H1 (cell line): ENCODE data around the gene PLCB4. TPM values are rescaled to one million over a fixed set of nuclear protein-coding genes. Genes with fewer than 3 reads are reported as not detected.

Source experiments
- CTCF ChIA-PET: fragments of 300-600 bp; sonication (Branson Sonifier 250); formaldehyde crosslinking; loops from one replicate; lab custom pipeline; 2021; ENCODE audit not compliant: partially characterized antibody; lab: Charles Lee
- POLR2A ChIA-PET: fragments of 300-600 bp; sonication (Branson Sonifier 250); formaldehyde crosslinking; loops from one replicate; lab custom pipeline; 2021; ENCODE audit warnings: inconsistent platforms; ENCODE audit not compliant: partially characterized antibody; lab: Charles Lee
- DNase-seq, 2 experiments: peaks; one replicate each; pipeline versions ENCODE4 v3.0.0 to v3.0.0-alpha.2; 2010 to 2022; ENCODE audit warnings: low spot score in 2 of 2, low read depth in 1 of 2, mixed read lengths in 1 of 2
- FAIRE-seq: peaks from 2 replicates; lab custom pipeline; 2011; peaks lifted over from hg19 to GRCh38; lab: Jason Lieb, UNC
- H2AFZ ChIP-seq: 2 replicates; pipeline ENCODE4 v1.8.1; 2012; ENCODE audit warnings: low read length, inconsistent platforms
- H2AK5ac ChIP-seq: 2 replicates; pipeline ENCODE4 v1.6.1; 2013; ENCODE audit warnings: low read depth, low read length
- H2BK120ac ChIP-seq: replicated peaks from 2 replicates; pipeline ENCODE3; 2013; ENCODE audit warnings: low read depth, low read length, inconsistent platforms
- H2BK12ac ChIP-seq: 2 replicates; pipeline ENCODE4 v1.6.1; 2013; ENCODE audit warnings: low read depth, low read length
- H2BK15ac ChIP-seq: 2 replicates; pipeline ENCODE4 v1.6.1; 2013; ENCODE audit warnings: low read length
- H2BK20ac ChIP-seq: 2 replicates; pipeline ENCODE4 v1.6.1; 2013; ENCODE audit warnings: low read length
- H2BK5ac ChIP-seq: 2 replicates; pipeline ENCODE4 v1.6.1; 2013; ENCODE audit warnings: low read depth, low read length
- H3K14ac ChIP-seq: 2 replicates; pipeline ENCODE4 v1.6.1; 2013; ENCODE audit warnings: inconsistent platforms; ENCODE audit not compliant: insufficient read length
- H3K18ac ChIP-seq: 2 replicates; pipeline ENCODE4 v1.6.1; 2013; ENCODE audit warnings: low read length; ENCODE audit errors: extremely low read depth
- H3K23ac ChIP-seq: 2 replicates; pipeline ENCODE4 v1.6.1; 2013; ENCODE audit warnings: inconsistent platforms; ENCODE audit not compliant: insufficient read length
- H3K23me2 ChIP-seq: 2 replicates; pipeline ENCODE4 v1.6.1; 2013; ENCODE audit warnings: low read depth, low read length
- H3K27ac ChIP-seq: 2 replicates; pipeline ENCODE4 v1.6.1; 2011; ENCODE audit warnings: low read depth, low read length, inconsistent platforms
- H3K27me3 ChIP-seq, 4 experiments: replicated peaks in 1 of 4; 1 replicate in 1 of 4; 2 replicates in 3 of 4; pipeline versions ENCODE4 v1.6.1 to v1.8.1; 2011 to 2013; ENCODE audit warnings: low read length in 3 of 4, mild to moderate bottlenecking in 3 of 4, inconsistent platforms in 2 of 4, mixed read lengths in 2 of 4, moderate library complexity in 1 of 4; ENCODE audit not compliant: control insufficient read depth in 3 of 4, insufficient read depth in 3 of 4; ENCODE audit errors: extremely low read depth in 1 of 4
- H3K36me3 ChIP-seq, 4 experiments: 2 replicates each; pipeline versions ENCODE4 v1.6.1 to v1.8.1; 2011 to 2013; ENCODE audit warnings: mild to moderate bottlenecking in 4 of 4, low read length in 3 of 4, moderate library complexity in 2 of 4, control low read depth in 1 of 4, inconsistent platforms in 1 of 4; ENCODE audit not compliant: insufficient read depth in 4 of 4, control insufficient read depth in 2 of 4
- H3K4ac ChIP-seq: replicated peaks from 2 replicates; pipeline ENCODE3; 2013; ENCODE audit warnings: low read length, low read depth, mixed read lengths, inconsistent platforms; ENCODE audit not compliant: insufficient read length
- H3K4me1 ChIP-seq, 4 experiments: replicated peaks in 1 of 4; 1 replicate in 1 of 4; 2 replicates in 3 of 4; pipeline versions ENCODE4 v1.6.1 to v1.8.1; 2011 to 2013; ENCODE audit warnings: low read length in 3 of 4, inconsistent platforms in 2 of 4, mixed read lengths in 1 of 4; ENCODE audit not compliant: insufficient read depth in 4 of 4, control insufficient read depth in 3 of 4
- H3K4me2 ChIP-seq, 2 experiments: 2 replicates each; pipeline versions ENCODE4 v1.6.1 to v1.8.1; 2011 to 2013; ENCODE audit warnings: low read depth in 2 of 2, low read length in 2 of 2, control low read depth in 1 of 2, inconsistent platforms in 1 of 2, mild to moderate bottlenecking in 1 of 2; ENCODE audit not compliant: insufficient read depth in 1 of 2
- H3K4me3 ChIP-seq, 4 experiments: fragments of 200-600, 300-600 bp in 1 of 4; sonication (generic), shearing (Covaris generic), sonication (Bioruptor Twin) in 1 of 4; 2 replicates each; pipeline versions ENCODE4 v1.5.1 to v1.8.1; 2011 to 2016; ENCODE audit warnings: low read length in 4 of 4, low read depth in 3 of 4, control low read depth in 2 of 4, inconsistent platforms in 2 of 4, mild to moderate bottlenecking in 2 of 4, mixed read lengths in 1 of 4, moderate library complexity in 1 of 4; ENCODE audit not compliant: insufficient read depth in 2 of 4; ENCODE audit errors: extremely low read depth in 1 of 4
- H3K56ac ChIP-seq: replicated peaks from 2 replicates; pipeline ENCODE3; 2013; ENCODE audit warnings: low read depth, mild to moderate bottlenecking, mixed read lengths, low read length, inconsistent platforms; ENCODE audit not compliant: insufficient read length
- H3K79me1 ChIP-seq: 2 replicates; pipeline ENCODE4 v1.6.1; 2013; ENCODE audit warnings: low read depth, low read length, control low read depth
- H3K79me2 ChIP-seq, 2 experiments: 2 replicates each; pipeline versions ENCODE4 v1.6.1 to v1.8.1; 2012 to 2013; ENCODE audit warnings: low read length in 2 of 2, mild to moderate bottlenecking in 2 of 2, inconsistent platforms in 1 of 2; ENCODE audit not compliant: insufficient read depth in 2 of 2, control insufficient read depth in 1 of 2
- H3K9ac ChIP-seq, 4 experiments: replicated peaks in 1 of 4; 1 replicate in 1 of 4; 2 replicates in 3 of 4; pipeline versions ENCODE4 v1.6.1 to v1.8.1; 2011 to 2013; ENCODE audit warnings: low read depth in 3 of 4, low read length in 3 of 4, control low read depth in 2 of 4, mild to moderate bottlenecking in 2 of 4, moderate library complexity in 2 of 4, inconsistent platforms in 1 of 4; ENCODE audit errors: extremely low read depth in 1 of 4
- H3K9me3 ChIP-seq, 2 experiments: 2 replicates each; pipeline versions ENCODE4 v1.6.1 to v1.8.1; 2012 to 2013; ENCODE audit warnings: mild to moderate bottlenecking in 2 of 2, moderate library complexity in 2 of 2, control low read depth in 1 of 2, inconsistent platforms in 1 of 2, low read depth in 1 of 2, low read length in 1 of 2, mixed read lengths in 1 of 2; ENCODE audit not compliant: insufficient read depth in 2 of 2
- H4K20me1 ChIP-seq, 2 experiments: replicated peaks in 1 of 2; 2 replicates each; pipeline versions ENCODE3 to v1.8.1; 2011 to 2013; ENCODE audit warnings: inconsistent platforms in 2 of 2, low read length in 2 of 2, mild to moderate bottlenecking in 1 of 2; ENCODE audit not compliant: insufficient read depth in 2 of 2, control insufficient read depth in 1 of 2
- H4K5ac ChIP-seq: 2 replicates; pipeline ENCODE4 v1.6.1; 2013; ENCODE audit warnings: low read length, low read depth, mixed read lengths, inconsistent platforms; ENCODE audit not compliant: insufficient read length
- H4K8ac ChIP-seq: 2 replicates; pipeline ENCODE4 v1.8.0; 2013; ENCODE audit warnings: mild to moderate bottlenecking, moderate library complexity, low read length, inconsistent platforms; ENCODE audit not compliant: insufficient read depth; ENCODE audit errors: extremely low read depth
- H4K91ac ChIP-seq: replicated peaks from 2 replicates; pipeline ENCODE3; 2013; ENCODE audit warnings: low read length, mixed read lengths, inconsistent platforms; ENCODE audit not compliant: insufficient read length
- CEBPB ChIP-seq: IDR thresholded peaks from 2 replicates; pipeline ENCODE4 v1.6.1; 2012; ENCODE audit warnings: low read depth, low read length
- CTBP2 ChIP-seq: IDR thresholded peaks from 2 replicates; pipeline ENCODE4 v1.7.0; 2011; ENCODE audit warnings: borderline replicate concordance, mild to moderate bottlenecking, moderate library complexity, mixed read lengths, low read length; ENCODE audit not compliant: insufficient read depth, insufficient read length
- EZH2 ChIP-seq: fragments of 200-600 bp; sonication (generic); IDR thresholded peaks from 2 replicates; pipeline ENCODE4 v1.7.1; 2012; ENCODE audit warnings: low read depth, mild to moderate bottlenecking, moderate library complexity, low read length, inconsistent platforms; ENCODE audit not compliant: severe bottlenecking
- KDM4A ChIP-seq: IDR thresholded peaks from one replicate; pipeline ENCODE4 v1.7.1; 2012; ENCODE audit warnings: low read depth, mild to moderate bottlenecking, moderate library complexity, low read length, inconsistent platforms; ENCODE audit not compliant: severe bottlenecking
- MAFK ChIP-seq: IDR thresholded peaks from 2 replicates; pipeline ENCODE4 v1.6.1; 2012; ENCODE audit warnings: low read depth, mild to moderate bottlenecking, improper control_type of control experiment, low read length
- MAX ChIP-seq: IDR thresholded peaks from 2 replicates; pipeline ENCODE4 v1.6.1; 2012; ENCODE audit warnings: inconsistent platforms
- RNF2 ChIP-seq: fragments of 200-900, 300-1000 bp; sonication (generic); IDR thresholded peaks from 2 replicates; pipeline ENCODE4 v1.7.1; 2016; ENCODE audit warnings: borderline replicate concordance, low read depth, mild to moderate bottlenecking, antibody characterized with exemption, low read length; ENCODE audit not compliant: poor library complexity, severe bottlenecking; ENCODE audit errors: missing control alignments
- USF2 ChIP-seq: IDR thresholded peaks from 2 replicates; pipeline ENCODE4 v1.6.1; 2011; ENCODE audit warnings: low read length, improper control_type of control experiment
- YY1 ChIP-seq: IDR thresholded peaks from 2 replicates; pipeline ENCODE4 v1.6.1; 2011; ENCODE audit warnings: low read depth, mild to moderate bottlenecking, low read length
- WGBS, 2 experiments: shearing (Covaris generic) in 1 of 2; methylation state at CpG; one replicate each; pipeline versions ENCODE4 v1.1.6 to v1.1.7; 2013 to 2015; ENCODE audit warnings: low lambda C conversion rate in 2 of 2, mixed read lengths in 2 of 2, inconsistent platforms in 1 of 2, low coverage in 1 of 2, missing lambda C conversion rate in 1 of 2; ENCODE audit not compliant: insufficient replicate concordance in 2 of 2, insufficient coverage in 1 of 2, insufficient read length in 1 of 2; ENCODE audit errors: extremely low coverage in 1 of 2, missing lambda C conversion rate in 1 of 2; 5-methylcytosine and 5-hydroxymethylcytosine counted together
- polyA plus RNA-seq, 7 experiments: library from polyadenylated mRNA; depleted of rRNA in 3 of 7; stranded (reverse) in 5 of 7; unstranded in 2 of 7; fragments of >200 nt in 5 of 7; fragments of 200-250 nt in 2 of 7; gene quantifications; 1 replicate in 5 of 7; 2 replicates in 1 of 7; 4 replicates in 1 of 7; pipeline versions ENCODE4 v1.2.1 to v1.2.3, GENCODE V29; 2011 to 2013; ENCODE audit warnings: missing spikeins in 2 of 7, mixed read lengths in 2 of 7
- total RNA-seq: library from RNA; stranded (reverse); fragmentation: NEBNext Ultra II Directional; extraction: Animal tissue kit (Norgen Biotek cat#: 25700); gene quantifications from 2 replicates; pipeline ENCODE4 v1.2.1, GENCODE V29; 2021

Gene PLCB4
- total and polyA plus RNA-seq, 2 of the 8 experiments (the other 6 are each of a cell fraction or from before 2014, with no cell fraction given), result 3.2 to 14.1 TPM

GRCh38 chr20:9444921-9445320, 376.0 kb downstream of the PLCB4 start:
- ChIA-PET CTCF (interaction anchor here (1.0 to 6.7 kb wide), 4 partner anchors 14 to 165 kb away, joined by 3 to 48 read pairs (median 4); no protein-coding TSS in a partner anchor), POLR2A (no interaction called here)
- Histone ChIP-seq H3K23ac (no peak overlapping the region), H4K91ac (no peak overlapping the region), H3K4me2 (no peak overlapping the region), H3K56ac (no peak overlapping the region), H3K9ac (no peak overlapping the region), H3K36me3 (no peaks in the 10 kb centered on the region; a peak in 1 of 8 replicates), H3K79me1 (no peaks in the 10 kb centered on the region), H4K8ac (no peak overlapping the region), H3K27ac (no peak overlapping the region), H3K4me1 (no peaks in the 10 kb centered on the region), H3K4ac (no peak overlapping the region), H3K4me3 (no peak overlapping the region), H2AK5ac (no peak overlapping the region), H2AFZ (no peak overlapping the region), H4K5ac (no peak overlapping the region), H2BK5ac (no peak overlapping the region), H4K20me1 (no peaks in the 10 kb centered on the region), H3K18ac (no peak overlapping the region), H3K9me3 (no peaks in the 10 kb centered on the region), H3K23me2 (no peaks in the 10 kb centered on the region), H3K27me3 (no peaks in the 10 kb centered on the region), H2BK15ac (no peak overlapping the region), H3K14ac (no peak overlapping the region), H2BK20ac (no peak overlapping the region), H2BK12ac (no peak overlapping the region), H2BK120ac (no peak overlapping the region), H3K79me2 (no peaks in the 10 kb centered on the region)
- FAIRE-seq, result no peak
- WGBS, 2 experiments, result 28% methylated on average over 2 of the region's 2 CpGs; no CpG with 5 or more reads in 1 of the 2 experiments
- TF ChIP-seq CTBP2 (no peak), USF2 (no peak), MAX (no peak), RNF2 (no peak), EZH2 (no peak), MAFK (no peak), CEBPB (no peak), YY1 (no peak), KDM4A (no peak)
- no peak for DNase-seq
